Thyroid gland (tissue), 4 donors: ENCODE data around the gene MTARC2. TPM values are rescaled to one million over a fixed set of nuclear protein-coding genes. Genes with fewer than 3 reads are reported as not detected.

ENCODE experiments used
- DNase-seq, 2 donors: peaks; one replicate each; pipeline ENCODE4 v3.0.0-alpha.2; 2019
- H3K27ac ChIP-seq, 3 donors: fragments of 200-600 bp; sonication (generic); 1 replicate in 2 of 3; 2 replicates in 1 of 3; pipeline ENCODE4 v1.5.1; 2016 to 2019; ENCODE audit warnings: mild to moderate bottlenecking in 1 of 3, moderate library complexity in 1 of 3
- H3K27me3 ChIP-seq: fragments of 200-600 bp; sonication (generic); one replicate; pipeline ENCODE4 v1.5.1; 2019
- H3K36me3 ChIP-seq, 2 donors: fragments of 200-600 bp; sonication (generic); one replicate each; pipeline ENCODE4 v1.5.1; 2016 to 2019
- H3K4me1 ChIP-seq, 2 donors: fragments of 200-600 bp; sonication (generic); one replicate each; pipeline ENCODE4 v1.5.1; 2017 to 2019
- H3K4me3 ChIP-seq, 3 donors: fragments of 200-600 bp; sonication (generic); replicated peaks in 1 of 3; 1 replicate in 2 of 3; 2 replicates in 1 of 3; pipeline ENCODE4 v1.5.1; 2016; ENCODE audit warnings: mild to moderate bottlenecking in 1 of 3
- H3K9me3 ChIP-seq: fragments of 200-600 bp; sonication (generic); one replicate; pipeline ENCODE4 v1.5.1; 2017
- POLR2A ChIP-seq, 2 donors: fragments of 450-650 bp; IDR thresholded peaks; one replicate each; pipeline ENCODE4 v1.6.1; 2017; ENCODE audit warnings: antibody characterized with exemption in 2 of 2, mild to moderate bottlenecking in 2 of 2, moderate library complexity in 1 of 2
- WGBS, 2 donors: methylation state at CpG; one replicate each; pipeline ENCODE4 v1.1.5; 2017; 5-methylcytosine and 5-hydroxymethylcytosine counted together
- intact Hi-C: fragments of 100-400 bp; cut with DNase I; formaldehyde crosslinking; loops from one replicate; pipeline ENCODE4 v1.15.1; 2023
- total RNA-seq, 4 donors: library from RNA; depleted of rRNA; stranded (reverse); fragments of >200 nt; gene quantifications; one replicate each; pipeline ENCODE4 v1.2.3, GENCODE V29; 2016
- TF ChIP-seq, protein P1 (sequence below), 6 experiments: fragments of 200-600 bp in 3 of 6; fragments of 450-650 bp in 3 of 6; sonication (generic) in 3 of 6; IDR thresholded peaks; one replicate each; pipeline ENCODE4 v1.5.1; 2016 to 2019; ENCODE audit warnings: antibody characterized with exemption in 6 of 6, mild to moderate bottlenecking in 2 of 6, inconsistent platforms in 1 of 6, moderate library complexity in 1 of 6

MTARC2 gene
- total RNA-seq, 4 donors from 2014 or later, result 69.5 to 81.3 (median 75.8) TPM

DNA sequence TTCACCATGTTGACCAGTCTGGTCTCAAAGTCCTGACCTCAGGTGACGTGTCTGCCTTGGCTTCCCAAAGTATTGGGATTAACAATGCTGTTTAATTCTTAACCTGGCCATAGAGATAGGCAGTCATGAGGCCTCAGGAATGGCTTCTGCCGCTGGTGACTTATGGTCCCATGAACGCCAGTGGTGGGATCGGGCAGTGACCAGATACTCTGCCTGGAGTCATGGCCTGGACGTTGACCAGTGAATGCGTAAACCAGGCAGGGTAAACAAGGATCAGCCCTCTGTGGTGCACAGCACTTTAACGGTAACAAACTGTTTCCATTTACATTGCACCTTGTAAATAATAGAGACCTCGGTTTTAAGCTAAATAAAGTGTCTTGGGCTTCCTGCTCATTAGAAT, 61.6 kb downstream of the MTARC2 start:
- WGBS, 2 donors, result 88 to 91% methylated on average over 8 of the region's 8 CpGs

DNA sequence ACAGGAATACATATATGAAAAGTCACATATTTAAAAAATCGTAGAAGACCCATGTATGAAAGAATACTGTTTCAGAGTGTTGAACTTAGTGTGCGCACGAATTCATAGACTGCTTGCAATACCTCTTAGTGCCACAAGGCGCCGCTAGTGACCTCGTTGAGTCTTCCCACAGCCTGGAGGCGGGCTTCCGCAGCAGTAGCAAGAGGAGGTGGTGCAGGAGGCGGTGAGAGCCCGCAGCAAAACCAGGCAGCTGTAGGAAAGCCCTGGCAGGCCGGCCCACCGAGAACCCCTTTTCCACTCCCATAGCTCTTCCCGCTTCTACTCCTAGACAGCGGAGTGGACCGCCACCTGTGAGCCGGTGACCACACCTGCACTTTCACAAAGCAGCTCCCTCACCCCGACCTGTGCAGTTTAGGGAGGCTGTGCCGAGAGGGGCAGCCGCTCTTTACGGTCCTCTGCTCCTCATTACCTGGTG, 62.1 kb downstream of the MTARC2 start:
- Histone ChIP-seq H3K4me1 (peaks cover 0 to 5% of the 10 kb centered on the region in 2 donors), H3K27me3 (no peaks in the 10 kb centered on the region), H3K4me3 (no peak overlapping the region), H3K36me3 (peaks cover 8 to 12% of the 10 kb centered on the region in 2 donors), H3K27ac (no peak overlapping the region), H3K9me3 (no peaks in the 10 kb centered on the region)
- 31 to 32% methylated on average over 20 of the region's 20 CpGs for WGBS, 2 donors
- DNase-seq, result peak; percentile 77 to 78
- TF ChIP-seq POLR2A (IDR thresholded peaks at IDR 0.05), result no peak
- TF ChIP-seq, protein P1, sequence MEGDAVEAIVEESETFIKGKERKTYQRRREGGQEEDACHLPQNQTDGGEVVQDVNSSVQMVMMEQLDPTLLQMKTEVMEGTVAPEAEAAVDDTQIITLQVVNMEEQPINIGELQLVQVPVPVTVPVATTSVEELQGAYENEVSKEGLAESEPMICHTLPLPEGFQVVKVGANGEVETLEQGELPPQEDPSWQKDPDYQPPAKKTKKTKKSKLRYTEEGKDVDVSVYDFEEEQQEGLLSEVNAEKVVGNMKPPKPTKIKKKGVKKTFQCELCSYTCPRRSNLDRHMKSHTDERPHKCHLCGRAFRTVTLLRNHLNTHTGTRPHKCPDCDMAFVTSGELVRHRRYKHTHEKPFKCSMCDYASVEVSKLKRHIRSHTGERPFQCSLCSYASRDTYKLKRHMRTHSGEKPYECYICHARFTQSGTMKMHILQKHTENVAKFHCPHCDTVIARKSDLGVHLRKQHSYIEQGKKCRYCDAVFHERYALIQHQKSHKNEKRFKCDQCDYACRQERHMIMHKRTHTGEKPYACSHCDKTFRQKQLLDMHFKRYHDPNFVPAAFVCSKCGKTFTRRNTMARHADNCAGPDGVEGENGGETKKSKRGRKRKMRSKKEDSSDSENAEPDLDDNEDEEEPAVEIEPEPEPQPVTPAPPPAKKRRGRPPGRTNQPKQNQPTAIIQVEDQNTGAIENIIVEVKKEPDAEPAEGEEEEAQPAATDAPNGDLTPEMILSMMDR (IDR thresholded peaks at IDR 0.05), result peak; percentile 76 to 90 (median 86)
- intact Hi-C loops, result loop anchor here (10.0 kb wide), 1 partner anchor 395 kb away; no protein-coding TSS in a partner anchor

More for the DNA sequence above, 61.6 kb downstream of the MTARC2 start:
- TF ChIP-seq POLR2A (IDR thresholded peaks at IDR 0.05), result no peak
- TF ChIP-seq, protein P1 (IDR thresholded peaks at IDR 0.05), result no peak
- Histone ChIP-seq H3K4me1 (peaks cover 0 to 5% of the 10 kb centered on the region in 2 donors), H3K36me3 (peaks cover 8 to 17% of the 10 kb centered on the region in 2 donors), H3K27me3 (no peaks in the 10 kb centered on the region), H3K27ac (no peak overlapping the region), H3K9me3 (no peaks in the 10 kb centered on the region), H3K4me3 (no peak overlapping the region)
- intact Hi-C loops, result loop anchor here (10.0 kb wide), 1 partner anchor 395 kb away; no protein-coding TSS in a partner anchor
- no peak for DNase-seq

GRCh38 chr1:220810963-220811362, 62.8 kb downstream of the MTARC2 start:
- H3K27ac ChIP-seq, result no peak overlapping the region
- 67 to 77% methylated on average over 2 of the region's 2 CpGs for WGBS, 2 donors
- no peaks in the 10 kb centered on the region for H3K27me3 ChIP-seq

GRCh38 chr1:220811695-220812094, 63.6 kb downstream of the MTARC2 start:
- no peak for TF ChIP-seq POLR2A (IDR thresholded peaks at IDR 0.05)
- TF ChIP-seq, protein P1 (IDR thresholded peaks at IDR 0.05), result no peak
- intact Hi-C loops, result loop anchor here (10.0 kb wide), 1 partner anchor 393 kb away; no protein-coding TSS in a partner anchor
- 93 to 96% methylated on average over 5 of the region's 5 CpGs for WGBS, 2 donors
- Histone ChIP-seq H3K4me3 (no peak overlapping the region), H3K27ac (no peak overlapping the region), H3K36me3 (peaks cover 8 to 11% of the 10 kb centered on the region in 2 donors), H3K9me3 (no peaks in the 10 kb centered on the region), H3K27me3 (no peaks in the 10 kb centered on the region), H3K4me1 (peaks cover 7 to 17% of the 10 kb centered on the region in 2 donors)
- DNase-seq, result no peak

More at GRCh38 chr1:220810963-220811362, 62.8 kb downstream of the MTARC2 start:
- Histone ChIP-seq H3K9me3 (no peaks in the 10 kb centered on the region), H3K4me3 (no peak overlapping the region), H3K4me1 (peaks cover 2 to 10% of the 10 kb centered on the region in 2 donors), H3K36me3 (peaks cover 8 to 11% of the 10 kb centered on the region in 2 donors)
- intact Hi-C loops, result loop anchor here (10.0 kb wide), 1 partner anchor 394 kb away; no protein-coding TSS in a partner anchor
- no peak for TF ChIP-seq POLR2A (IDR thresholded peaks at IDR 0.05)
- TF ChIP-seq, protein P1 (IDR thresholded peaks at IDR 0.05), result no peak
- no peak for DNase-seq

DNA sequence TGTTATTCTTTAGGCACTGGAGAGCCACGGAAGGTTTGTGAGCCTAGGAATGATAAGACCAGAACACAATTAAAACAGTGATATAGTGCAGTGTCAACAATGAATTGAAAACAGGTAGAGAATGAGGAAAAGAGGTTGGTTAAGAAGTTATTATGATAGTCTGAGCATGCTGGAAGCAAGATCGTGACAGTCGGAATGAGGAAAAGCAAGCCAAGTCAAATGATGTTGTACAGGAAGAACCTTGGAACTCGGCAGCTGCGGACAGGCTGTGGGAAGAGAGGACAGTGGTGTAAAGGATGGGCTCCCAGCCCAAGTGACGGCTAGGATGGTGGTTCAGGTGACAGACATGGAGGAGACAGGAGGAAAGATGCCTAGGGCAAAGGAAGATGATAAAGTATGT, 64.2 kb downstream of the MTARC2 start:
- WGBS, 2 donors, result 63 to 71% methylated on average over 6 of the region's 6 CpGs
- TF ChIP-seq POLR2A (IDR thresholded peaks at IDR 0.05), result no peak
- TF ChIP-seq, protein P1 (IDR thresholded peaks at IDR 0.05), result no peak
- no peaks in the 10 kb centered on the region for H3K27me3 ChIP-seq
- no peak overlapping the region for H3K27ac ChIP-seq
- no peaks in the 10 kb centered on the region for H3K9me3 ChIP-seq
- peaks cover 8 to 11% of the 10 kb centered on the region in 2 donors for H3K36me3 ChIP-seq
- no peak for DNase-seq
- H3K4me3 ChIP-seq, result no peak overlapping the region
- H3K4me1 ChIP-seq, result peaks cover 7 to 19% of the 10 kb centered on the region in 2 donors
- intact Hi-C loops, result loop anchor here (10.0 kb wide), 1 partner anchor 392 kb away; no protein-coding TSS in a partner anchor
